B cell (primary cell): ENCODE data around the gene LRRC8D. TPM values are rescaled to one million over a fixed set of nuclear protein-coding genes. Genes with fewer than 3 reads are reported as not detected.

Source experiments
- ATAC-seq: fragments of 200-7000 bp; cut with Tn5 transposase; one replicate; pipeline ENCODE4 v1.10.0; 2021; ENCODE audit warnings: low read depth, mild to moderate bottlenecking, moderate number of reproducible peaks, moderate library complexity
- CTCF ChIA-PET: fragments of 350-600 bp; sonication (Branson Sonifier 250); formaldehyde crosslinking; loops from one replicate; lab custom pipeline; 2021; ENCODE audit warnings: antibody characterized with exemption, inconsistent platforms; lab: Charles Lee
- POLR2A ChIA-PET: fragments of 350-600 bp; sonication (Branson Sonifier 250); formaldehyde crosslinking; loops from one replicate; lab custom pipeline; 2021; ENCODE audit warnings: antibody characterized with exemption; lab: Charles Lee
- DNase-seq: peaks from one replicate; pipeline ENCODE4 v3.0.0; 2013
- H2AFZ ChIP-seq: 2 replicates; pipeline ENCODE4 v1.6.1; 2012; ENCODE audit warnings: mild to moderate bottlenecking, low read depth, low read length; ENCODE audit not compliant: insufficient read depth, poor library complexity, severe bottlenecking
- H3K27ac ChIP-seq, 2 donors: 1 replicate in 1 of 2; 2 replicates in 1 of 2; pipeline ENCODE4 v1.5.1; 2012 to 2013; ENCODE audit warnings: low read length in 2 of 2, mild to moderate bottlenecking in 2 of 2, moderate library complexity in 1 of 2
- H3K27me3 ChIP-seq, 4 experiments: fragments of 200-600 bp in 1 of 4; sonication (generic) in 1 of 4; replicated peaks in 1 of 4; 1 replicate in 2 of 4; 2 replicates in 2 of 4; pipeline versions ENCODE4 v1.6.1 to v1.7.0; 2013 to 2016; ENCODE audit warnings: low read length in 3 of 4, mild to moderate bottlenecking in 2 of 4, mixed read lengths in 1 of 4, moderate library complexity in 1 of 4; ENCODE audit not compliant: insufficient read depth in 4 of 4, control insufficient read depth in 3 of 4; ENCODE audit errors: control extremely low read depth in 1 of 4
- H3K36me3 ChIP-seq, 2 experiments: replicated peaks in 1 of 2; 1 replicate in 1 of 2; 2 replicates in 1 of 2; pipeline versions ENCODE4 v1.6.1 to v1.7.1; 2013; ENCODE audit warnings: low read length in 1 of 2; ENCODE audit not compliant: insufficient read depth in 2 of 2, control insufficient read depth in 1 of 2; ENCODE audit errors: control extremely low read depth in 1 of 2, extremely low read depth in 1 of 2
- H3K4me1 ChIP-seq, 2 donors: fragments of 200-600 bp in 1 of 2; sonication (generic) in 1 of 2; 1 replicate in 1 of 2; 2 replicates in 1 of 2; pipeline versions ENCODE4 v1.5.1 to v1.6.1; 2013 to 2017; ENCODE audit warnings: low read length in 2 of 2; ENCODE audit not compliant: control insufficient read depth in 2 of 2, insufficient read depth in 2 of 2
- H3K4me2 ChIP-seq: replicated peaks from 2 replicates; pipeline ENCODE3; 2012; ENCODE audit warnings: mild to moderate bottlenecking, low read depth, low read length; ENCODE audit not compliant: poor library complexity, severe bottlenecking
- H3K4me3 ChIP-seq, 5 experiments: fragments of 200-600 bp in 1 of 5; sonication (generic) in 1 of 5; 1 replicate in 3 of 5; 2 replicates in 2 of 5; pipeline versions ENCODE4 v1.5.1 to v1.7.0; 2011 to 2016; ENCODE audit warnings: low read length in 4 of 5, mild to moderate bottlenecking in 4 of 5, low read depth in 2 of 5, control low read depth in 1 of 5, moderate library complexity in 1 of 5; ENCODE audit not compliant: insufficient read depth in 1 of 5; ENCODE audit errors: control extremely low read depth in 1 of 5, extremely low read depth in 1 of 5
- H3K79me2 ChIP-seq: fragments of 200-600 bp; sonication (generic); one replicate; pipeline ENCODE4 v1.6.0; 2016; ENCODE audit warnings: low read length; ENCODE audit not compliant: control insufficient read depth, insufficient read depth
- H3K9ac ChIP-seq: fragments of 200-600 bp; sonication (generic); 2 replicates; pipeline ENCODE4 v1.6.1; 2017; ENCODE audit warnings: mild to moderate bottlenecking, low read length, moderate library complexity
- H3K9me3 ChIP-seq, 3 donors: one replicate each; pipeline versions ENCODE4 v1.6.1 to v1.7.1; 2013; ENCODE audit warnings: low read length in 2 of 3; ENCODE audit not compliant: control insufficient read depth in 2 of 3, insufficient read depth in 1 of 3; ENCODE audit errors: control extremely low read depth in 1 of 3
- H4K20me1 ChIP-seq: 2 replicates; pipeline ENCODE4 v1.6.0; 2012; ENCODE audit warnings: mild to moderate bottlenecking, low read length; ENCODE audit not compliant: insufficient read depth, control insufficient read depth, poor library complexity, severe bottlenecking
- H3K27ac Mint-ChIP-seq: one replicate; pipeline ENCODE4 v1.8.0; 2021; ENCODE audit warnings: mixed read lengths
- H3K27me3 Mint-ChIP-seq: one replicate; pipeline ENCODE4 v1.8.0; 2021; ENCODE audit warnings: mixed read lengths
- H3K4me1 Mint-ChIP-seq: one replicate; pipeline ENCODE4 v1.8.0; 2021; ENCODE audit warnings: mixed read lengths
- H3K4me3 Mint-ChIP-seq: one replicate; pipeline ENCODE4 v1.8.0; 2021; ENCODE audit warnings: mixed read lengths
- H3K9me3 Mint-ChIP-seq: one replicate; pipeline ENCODE4 v1.8.0; 2022; ENCODE audit warnings: mixed read lengths; ENCODE audit not compliant: insufficient read depth
- EZH2 ChIP-seq: IDR thresholded peaks from 2 replicates; pipeline ENCODE4 v1.6.1; 2012; ENCODE audit warnings: borderline replicate concordance, low read depth, mild to moderate bottlenecking, moderate library complexity, low read length; ENCODE audit not compliant: insufficient read depth, poor library complexity, severe bottlenecking
- WGBS: methylation state at CpG from one replicate; pipeline ENCODE4 v1.1.5; 2013; ENCODE audit warnings: missing lambda C conversion rate; ENCODE audit not compliant: insufficient coverage; 5-methylcytosine and 5-hydroxymethylcytosine counted together
- intact Hi-C: fragments of 100-400 bp; cut with micrococcal nuclease; formaldehyde crosslinking; loops from one replicate; pipeline ENCODE4 v1.10.0; 2022
- polyA plus RNA-seq: library from polyadenylated mRNA; depleted of rRNA; stranded (reverse); fragments of >200 nt; gene quantifications from 2 replicates; pipeline ENCODE4 v1.2.3, GENCODE V29; 2012
- total RNA-seq, 2 donors: library from RNA; stranded (reverse); fragments of 120-200 nt in 1 of 2; gene quantifications; 1 replicate in 1 of 2; 2 replicates in 1 of 2; pipeline versions ENCODE4 v1.2.3 to v1.2.4, GENCODE V29; 2013 to 2022
- TF ChIP-seq, protein P1 (sequence below): fragments of 200-600 bp; IDR thresholded peaks from one replicate; pipeline ENCODE4 v1.8.0; 2022; ENCODE audit warnings: antibody characterized with exemption, mild to moderate bottlenecking

Gene LRRC8D
- total and polyA plus RNA-seq, 2 donors (not counting 1 experiment from before 2014, with no cell fraction given): 23.7 to 47.0 TPM

DNA sequence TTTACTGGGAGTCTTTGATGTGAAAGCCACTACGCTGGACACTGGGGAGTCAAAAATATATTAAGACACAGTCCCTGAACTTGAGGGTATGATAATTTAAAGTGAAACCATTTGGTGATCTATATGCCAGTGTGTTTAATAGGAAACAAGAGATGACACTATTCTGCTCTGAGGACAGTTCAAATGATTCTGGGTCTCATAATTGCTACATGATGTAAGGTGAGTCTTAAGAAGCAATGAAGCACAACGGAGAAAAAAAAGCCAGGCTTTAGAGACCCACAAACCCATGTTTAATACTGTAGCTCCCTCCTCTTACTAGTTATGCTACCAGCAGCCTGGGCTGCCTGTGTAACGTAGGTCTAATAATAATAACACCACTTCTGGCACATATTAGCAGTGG lies 14.2 kb upstream of the LRRC8D start:
- H3K4me3 ChIP-seq: no peak overlapping the region
- TF ChIP-seq EZH2: no peak
- TF ChIP-seq, protein P1, sequence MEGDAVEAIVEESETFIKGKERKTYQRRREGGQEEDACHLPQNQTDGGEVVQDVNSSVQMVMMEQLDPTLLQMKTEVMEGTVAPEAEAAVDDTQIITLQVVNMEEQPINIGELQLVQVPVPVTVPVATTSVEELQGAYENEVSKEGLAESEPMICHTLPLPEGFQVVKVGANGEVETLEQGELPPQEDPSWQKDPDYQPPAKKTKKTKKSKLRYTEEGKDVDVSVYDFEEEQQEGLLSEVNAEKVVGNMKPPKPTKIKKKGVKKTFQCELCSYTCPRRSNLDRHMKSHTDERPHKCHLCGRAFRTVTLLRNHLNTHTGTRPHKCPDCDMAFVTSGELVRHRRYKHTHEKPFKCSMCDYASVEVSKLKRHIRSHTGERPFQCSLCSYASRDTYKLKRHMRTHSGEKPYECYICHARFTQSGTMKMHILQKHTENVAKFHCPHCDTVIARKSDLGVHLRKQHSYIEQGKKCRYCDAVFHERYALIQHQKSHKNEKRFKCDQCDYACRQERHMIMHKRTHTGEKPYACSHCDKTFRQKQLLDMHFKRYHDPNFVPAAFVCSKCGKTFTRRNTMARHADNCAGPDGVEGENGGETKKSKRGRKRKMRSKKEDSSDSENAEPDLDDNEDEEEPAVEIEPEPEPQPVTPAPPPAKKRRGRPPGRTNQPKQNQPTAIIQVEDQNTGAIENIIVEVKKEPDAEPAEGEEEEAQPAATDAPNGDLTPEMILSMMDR: no peak
- no peaks in the 10 kb centered on the region for H4K20me1 ChIP-seq
- ATAC-seq: no peak
- H3K9ac ChIP-seq: no peak overlapping the region
- WGBS: 89% methylated on average over 1 of the region's 3 CpGs
- Mint-ChIP-seq H3K9me3 (no peaks in the 10 kb centered on the region), H3K4me1 (no peaks in the 10 kb centered on the region), H3K4me3 (no peak overlapping the region), H3K27ac (no peak overlapping the region), H3K27me3 (no peaks in the 10 kb centered on the region)
- no peaks in the 10 kb centered on the region for H3K36me3 ChIP-seq
- ChIA-PET POLR2A (no interaction called here), CTCF (interaction anchor here (0.9 to 2.3 kb wide), 5 partner anchors 37 to 189 kb away, joined by 3 to 12 read pairs (median 3); partner anchors contain the start of gene ZNF326)
- H3K4me1 ChIP-seq: peaks cover 0 to 3% of the 10 kb centered on the region in 2 donors
- H3K27ac ChIP-seq: no peak overlapping the region
- H3K9me3 ChIP-seq: no peaks in the 10 kb centered on the region
- DNase-seq: no peak
- H3K27me3 ChIP-seq: peaks cover 0 to 3% (median 0%) of the 10 kb centered on the region in 4 experiments
- intact Hi-C loops: no loop called here
- H2AFZ ChIP-seq: no peak overlapping the region
- H3K4me2 ChIP-seq: no peak overlapping the region
- H3K79me2 ChIP-seq: no peaks in the 10 kb centered on the region

DNA sequence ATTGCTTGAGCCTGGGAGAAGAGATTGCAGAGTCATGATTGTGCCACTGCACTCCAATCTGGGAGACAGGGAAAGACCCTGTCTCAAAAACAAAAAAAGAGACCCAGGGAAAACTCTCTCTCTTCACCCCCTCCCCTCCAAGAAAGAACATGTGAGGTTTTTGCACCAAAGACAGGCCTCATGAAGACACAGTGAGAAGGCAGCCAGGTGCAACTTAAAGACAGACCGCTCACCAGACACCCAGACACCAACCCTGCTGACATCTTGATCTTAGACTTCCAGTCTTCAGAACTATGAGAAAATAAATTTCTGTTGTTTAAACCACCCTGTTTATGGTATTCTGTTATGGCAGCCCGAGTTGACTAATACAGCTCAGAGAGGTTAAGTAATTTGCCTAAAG lies 13.3 kb upstream of the LRRC8D start:
- no peaks in the 10 kb centered on the region for H4K20me1 ChIP-seq
- TF ChIP-seq, protein P1: no peak
- TF ChIP-seq EZH2: no peak
- ChIA-PET POLR2A (no interaction called here), CTCF (interaction anchor here (0.7 to 2.5 kb wide), 6 partner anchors 8 to 188 kb away, joined by 3 to 17 read pairs (median 7); partner anchors contain the start of gene ZNF326)
- DNase-seq: no peak
- H3K4me3 Mint-ChIP-seq: no peak overlapping the region
- ATAC-seq: no peak
- H2AFZ ChIP-seq: no peak overlapping the region
- H3K4me3 ChIP-seq: no peak overlapping the region
- peaks cover 0 to 3% of the 10 kb centered on the region in 2 donors for H3K4me1 ChIP-seq
- H3K27ac ChIP-seq: no peak overlapping the region
- H3K9ac ChIP-seq: no peak overlapping the region
- H3K27ac Mint-ChIP-seq: no peak overlapping the region
- no peaks in the 10 kb centered on the region for H3K79me2 ChIP-seq
- no peaks in the 10 kb centered on the region for H3K9me3 Mint-ChIP-seq
- no peaks in the 10 kb centered on the region for H3K4me1 Mint-ChIP-seq
- 86% methylated on average over 1 of the region's 2 CpGs for WGBS
- no peaks in the 10 kb centered on the region for H3K36me3 ChIP-seq
- H3K27me3 Mint-ChIP-seq: no peaks in the 10 kb centered on the region
- H3K27me3 ChIP-seq: peaks cover 0 to 3% (median 0%) of the 10 kb centered on the region in 4 experiments
- H3K4me2 ChIP-seq: no peak overlapping the region
- no peaks in the 10 kb centered on the region for H3K9me3 ChIP-seq
- intact Hi-C loops: no loop called here
